Endothelial cell of umbilical vein (primary cell): ENCODE measurements around the gene QPCT.

Source experiments
- EZH2 ChIP-seq: IDR thresholded peaks from 2 replicates; pipeline ENCODE4 v1.6.1; 2012; ENCODE audit warnings: borderline replicate concordance, low read depth, mild to moderate bottlenecking, moderate library complexity, low read length, inconsistent platforms; ENCODE audit not compliant: severe bottlenecking
- FOS ChIP-seq: IDR thresholded peaks from 2 replicates; pipeline ENCODE4 v1.6.1; 2011; ENCODE audit warnings: mild to moderate bottlenecking, low read length, moderate library complexity, borderline replicate concordance; ENCODE audit not compliant: insufficient read depth
- MYC ChIP-seq: IDR thresholded peaks from one replicate; pipeline ENCODE4 v1.6.1; 2011; ENCODE audit warnings: mild to moderate bottlenecking, low read depth, low read length
- POLR2A ChIP-seq: IDR thresholded peaks from 2 replicates; pipeline ENCODE4 v1.6.1; 2012; ENCODE audit warnings: low read depth, mild to moderate bottlenecking, control low read depth, low read length
- POLR2AphosphoS5 ChIP-seq: IDR thresholded peaks from 2 replicates; pipeline ENCODE4 v1.6.1; 2012; ENCODE audit warnings: low read depth, mild to moderate bottlenecking, control low read depth, low read length, moderate library complexity; ENCODE audit not compliant: insufficient read depth
- TF ChIP-seq, protein P1 (sequence below), 2 donors: IDR thresholded peaks; 1 replicate in 1 of 2; 2 replicates in 1 of 2; pipeline ENCODE4 v1.5.1; 2011; ENCODE audit warnings: low read length in 2 of 2, mild to moderate bottlenecking in 2 of 2, moderate library complexity in 2 of 2, control low read depth in 1 of 2, inconsistent platforms in 1 of 2, low read depth in 1 of 2; ENCODE audit not compliant: insufficient read depth in 1 of 2; ENCODE audit errors: extremely low read depth in 1 of 2

DNA sequence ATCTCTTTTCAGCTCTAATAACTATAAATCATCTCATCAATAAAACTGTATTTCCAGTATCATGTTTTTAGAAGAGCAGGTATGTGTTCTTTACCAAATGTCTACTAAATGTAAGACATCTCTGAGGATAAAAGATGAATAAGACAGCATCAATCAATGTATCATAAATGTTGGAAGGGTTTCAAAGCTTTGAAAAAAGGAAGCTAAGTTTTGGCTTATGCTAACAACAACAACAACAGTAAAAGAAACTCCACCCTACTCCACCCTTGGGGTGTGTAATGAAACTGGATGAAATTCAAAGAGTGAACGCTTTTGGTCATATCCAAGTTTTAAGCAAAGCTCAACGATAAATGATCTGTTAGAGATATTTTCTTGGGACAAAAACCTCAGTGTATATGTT, 36.9 kb upstream of the QPCT start:
- TF ChIP-seq, protein P1, sequence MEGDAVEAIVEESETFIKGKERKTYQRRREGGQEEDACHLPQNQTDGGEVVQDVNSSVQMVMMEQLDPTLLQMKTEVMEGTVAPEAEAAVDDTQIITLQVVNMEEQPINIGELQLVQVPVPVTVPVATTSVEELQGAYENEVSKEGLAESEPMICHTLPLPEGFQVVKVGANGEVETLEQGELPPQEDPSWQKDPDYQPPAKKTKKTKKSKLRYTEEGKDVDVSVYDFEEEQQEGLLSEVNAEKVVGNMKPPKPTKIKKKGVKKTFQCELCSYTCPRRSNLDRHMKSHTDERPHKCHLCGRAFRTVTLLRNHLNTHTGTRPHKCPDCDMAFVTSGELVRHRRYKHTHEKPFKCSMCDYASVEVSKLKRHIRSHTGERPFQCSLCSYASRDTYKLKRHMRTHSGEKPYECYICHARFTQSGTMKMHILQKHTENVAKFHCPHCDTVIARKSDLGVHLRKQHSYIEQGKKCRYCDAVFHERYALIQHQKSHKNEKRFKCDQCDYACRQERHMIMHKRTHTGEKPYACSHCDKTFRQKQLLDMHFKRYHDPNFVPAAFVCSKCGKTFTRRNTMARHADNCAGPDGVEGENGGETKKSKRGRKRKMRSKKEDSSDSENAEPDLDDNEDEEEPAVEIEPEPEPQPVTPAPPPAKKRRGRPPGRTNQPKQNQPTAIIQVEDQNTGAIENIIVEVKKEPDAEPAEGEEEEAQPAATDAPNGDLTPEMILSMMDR (IDR thresholded peaks at IDR 0.05; ENCODE audit: extremely low read depth in 1 of 2, insufficient read depth in 1 of 2, low read depth in 1 of 2, low read length in 2 of 2): no peak
- TF ChIP-seq POLR2AphosphoS5: no peak
- no peak for TF ChIP-seq FOS
- no peak for TF ChIP-seq EZH2
- TF ChIP-seq POLR2A: no peak
- no peak for TF ChIP-seq MYC
